Fibroblast of skin of left biceps (primary cell): ENCODE data around the gene C1QTNF12.

Source experiments
- DNase-seq, 2 experiments: peaks; one replicate each; pipeline ENCODE4 v3.0.0-alpha.2; 2013; ENCODE audit warnings: low read depth in 2 of 2

The C1QTNF12 gene

DNA sequence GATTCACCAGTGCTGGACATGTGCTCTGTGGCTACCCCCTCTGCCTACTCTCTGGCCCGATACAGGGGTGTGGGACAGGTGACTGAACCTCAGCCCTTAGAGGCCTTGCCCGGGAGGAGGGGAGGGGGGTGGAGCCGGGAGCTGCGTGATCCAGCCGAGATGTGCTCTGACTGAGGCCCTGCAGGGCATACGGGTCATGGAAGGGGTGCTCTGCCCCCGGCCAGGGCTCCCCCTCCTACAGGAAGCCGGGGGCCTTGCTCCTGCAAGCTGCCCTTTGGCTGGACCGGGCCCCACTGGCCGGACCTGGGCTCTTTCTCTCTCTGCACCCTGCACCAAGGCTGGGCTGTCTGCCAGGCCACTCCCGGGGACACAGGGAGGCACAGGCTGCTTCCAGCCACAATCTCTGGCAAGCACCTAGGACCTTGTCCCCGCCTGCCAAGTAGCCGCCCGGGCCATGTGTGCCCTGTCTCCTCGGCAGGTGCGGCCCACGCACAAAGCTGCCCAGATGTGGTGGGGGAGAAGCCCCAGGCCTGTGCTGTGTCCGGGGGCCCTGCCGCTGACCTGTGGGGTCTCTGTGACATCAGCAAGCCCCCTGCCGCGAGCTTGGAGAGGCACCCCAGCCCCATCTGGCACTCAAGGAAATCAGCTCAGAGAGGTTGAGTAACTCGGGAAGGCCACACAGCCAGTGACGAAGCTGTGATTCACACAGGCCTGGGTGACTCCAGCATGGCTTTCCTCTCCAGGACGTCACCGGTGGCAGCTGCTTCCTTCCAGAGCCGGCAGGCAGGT, 35.2 kb upstream of the C1QTNF12 start:
- DNase-seq = no peak

DNA sequence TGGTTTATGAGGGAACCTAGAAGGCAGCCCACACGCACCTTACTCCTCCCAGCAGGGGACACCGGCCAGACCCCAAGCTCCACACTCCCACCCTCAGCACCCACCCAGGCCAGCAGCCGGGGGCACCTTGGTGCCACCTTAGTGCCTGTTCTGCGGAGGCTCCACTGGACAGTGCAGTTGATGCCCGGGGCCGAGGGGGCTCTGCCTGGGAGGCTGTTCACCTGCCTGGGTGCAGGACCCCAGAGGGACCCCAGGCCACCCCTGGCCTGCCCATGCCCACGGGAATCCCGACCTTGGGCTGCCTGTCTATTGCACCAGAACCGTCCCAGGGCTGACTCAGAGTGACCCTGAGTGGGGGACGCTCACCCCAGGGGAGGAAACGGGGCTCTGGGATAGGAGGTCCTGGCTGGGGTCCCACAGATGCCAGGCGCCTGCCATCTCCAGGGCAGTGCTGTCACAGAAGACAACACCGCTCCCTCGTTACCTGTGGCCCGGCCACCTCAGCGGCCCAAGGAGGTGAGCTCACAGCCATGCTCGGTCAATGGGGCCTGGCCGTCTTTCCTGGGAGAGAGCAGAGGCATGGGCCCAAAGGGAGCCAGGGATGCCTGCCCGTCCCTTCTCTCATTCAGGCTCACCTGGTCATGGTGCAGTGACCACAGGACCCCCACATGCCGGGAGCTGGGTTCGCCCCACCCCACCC, 34.4 kb upstream of the C1QTNF12 start:
- no peak for DNase-seq

DNA sequence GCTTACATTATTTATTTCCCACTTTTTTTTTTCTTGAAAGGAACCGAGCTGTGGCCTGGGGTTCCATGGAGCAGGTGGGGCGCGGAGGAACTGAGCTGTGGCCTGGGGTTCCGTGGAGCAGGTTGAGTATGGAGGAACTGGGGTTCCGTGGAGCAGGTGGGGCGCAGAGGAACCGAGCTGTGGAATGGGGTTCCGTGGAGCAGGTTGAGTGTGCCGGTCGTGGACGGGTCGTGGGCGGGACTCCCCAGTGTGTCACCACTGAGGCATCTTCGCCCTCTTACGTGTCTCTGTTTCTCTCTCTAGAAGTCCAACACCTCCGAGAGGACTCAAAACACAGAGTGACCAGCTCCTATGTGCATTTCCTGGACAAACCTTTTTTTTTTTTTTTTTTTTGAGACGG, 32.5 kb upstream of the C1QTNF12 start:
- DNase-seq = no peak

DNA sequence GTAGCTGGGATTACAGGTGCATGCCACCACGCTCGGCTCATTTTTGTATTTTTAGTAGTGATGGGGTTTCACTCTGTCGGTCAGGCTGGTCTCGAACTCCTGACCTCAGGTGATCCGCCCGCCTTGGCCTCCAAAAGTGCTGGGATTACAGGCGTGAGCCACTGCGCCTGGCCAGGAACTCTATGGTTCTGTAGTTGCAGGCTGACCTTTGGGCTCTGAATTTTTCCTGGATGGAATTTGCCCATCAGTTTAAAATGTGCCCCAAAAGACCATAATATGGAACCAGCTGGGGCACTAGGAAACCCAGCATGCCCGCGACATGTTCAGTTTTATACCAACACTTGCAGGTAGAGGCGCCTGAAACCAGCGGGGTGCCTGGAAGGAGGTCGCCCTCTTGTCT, 32.1 kb upstream of the C1QTNF12 start:
- no peak for DNase-seq

DNA sequence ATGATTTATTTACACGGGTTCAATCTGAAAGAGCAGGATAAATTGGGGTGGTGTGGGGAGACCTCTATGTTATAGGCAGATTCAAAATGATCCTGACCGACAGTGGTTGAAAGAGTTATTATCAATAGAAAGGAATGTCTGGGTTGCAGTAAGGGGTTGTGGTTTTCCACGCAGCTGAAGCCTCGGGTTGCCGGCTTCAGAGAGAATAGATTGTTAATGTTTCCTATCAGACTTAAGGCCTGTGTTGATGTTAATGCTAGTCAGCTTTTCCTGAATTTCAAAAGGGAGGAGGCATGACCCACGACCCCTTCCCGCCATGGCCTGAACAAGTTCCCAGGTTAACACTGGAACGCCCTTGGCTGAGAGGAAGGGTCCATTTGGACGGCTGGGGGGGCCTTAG, 29.3 kb upstream of the C1QTNF12 start:
- DNase-seq = no peak

DNA sequence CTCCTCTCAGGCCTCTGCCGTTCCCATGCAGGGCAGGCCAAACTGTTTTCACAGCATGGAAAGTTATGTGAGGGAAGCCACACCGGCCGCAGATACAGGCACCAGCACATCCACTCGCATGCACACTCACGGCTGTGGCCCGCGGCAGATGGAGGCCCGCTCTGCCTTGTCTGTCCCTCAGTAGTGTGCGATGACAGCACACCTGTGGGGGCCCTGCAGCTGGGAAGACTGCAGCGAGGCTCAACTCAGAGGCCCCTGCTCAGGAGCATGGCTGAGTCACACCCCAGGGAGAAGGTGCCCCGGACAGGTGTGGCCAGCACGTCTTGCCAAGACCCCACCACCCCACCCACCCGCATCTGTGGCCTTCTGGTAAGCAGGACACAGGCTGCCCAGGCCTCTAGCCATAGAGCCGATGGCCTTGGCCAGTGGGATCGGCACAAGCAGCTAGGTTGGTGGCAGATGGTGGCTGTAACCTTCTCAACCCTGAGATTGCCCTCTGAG, 28.5 kb upstream of the C1QTNF12 start:
- no peak for DNase-seq

DNA sequence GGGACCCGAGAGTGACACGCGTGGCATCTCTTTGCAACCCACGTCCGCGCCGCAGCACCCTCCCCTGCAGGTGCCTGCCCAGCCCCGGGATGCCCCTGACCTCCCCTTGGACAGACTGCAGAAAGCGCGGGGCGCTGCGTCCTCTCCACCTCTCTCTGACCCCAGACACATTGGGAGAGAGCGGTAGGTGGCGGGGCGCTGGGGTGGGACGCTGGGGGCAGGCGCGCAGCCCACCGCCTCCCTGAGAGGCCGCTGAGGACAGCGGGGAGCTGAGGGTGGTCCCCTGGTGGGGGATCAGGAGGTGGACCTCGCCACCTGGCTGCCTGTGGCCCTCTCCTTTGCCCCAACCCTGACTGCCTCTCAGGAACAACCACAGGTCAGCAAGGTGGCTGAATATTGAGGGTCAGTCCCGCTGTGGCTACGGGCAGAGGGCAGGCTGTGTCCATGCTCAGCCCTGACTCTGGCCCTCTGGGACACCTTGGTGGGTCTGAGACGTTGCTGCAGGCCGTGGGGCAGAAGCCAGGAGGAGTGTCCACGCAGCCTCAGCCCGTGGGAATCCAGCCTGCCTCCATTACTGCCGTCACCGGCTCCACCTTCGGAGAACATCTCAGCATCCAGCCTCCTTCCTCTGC, 27.9 kb upstream of the C1QTNF12 start:
- DNase-seq = no peak

DNA sequence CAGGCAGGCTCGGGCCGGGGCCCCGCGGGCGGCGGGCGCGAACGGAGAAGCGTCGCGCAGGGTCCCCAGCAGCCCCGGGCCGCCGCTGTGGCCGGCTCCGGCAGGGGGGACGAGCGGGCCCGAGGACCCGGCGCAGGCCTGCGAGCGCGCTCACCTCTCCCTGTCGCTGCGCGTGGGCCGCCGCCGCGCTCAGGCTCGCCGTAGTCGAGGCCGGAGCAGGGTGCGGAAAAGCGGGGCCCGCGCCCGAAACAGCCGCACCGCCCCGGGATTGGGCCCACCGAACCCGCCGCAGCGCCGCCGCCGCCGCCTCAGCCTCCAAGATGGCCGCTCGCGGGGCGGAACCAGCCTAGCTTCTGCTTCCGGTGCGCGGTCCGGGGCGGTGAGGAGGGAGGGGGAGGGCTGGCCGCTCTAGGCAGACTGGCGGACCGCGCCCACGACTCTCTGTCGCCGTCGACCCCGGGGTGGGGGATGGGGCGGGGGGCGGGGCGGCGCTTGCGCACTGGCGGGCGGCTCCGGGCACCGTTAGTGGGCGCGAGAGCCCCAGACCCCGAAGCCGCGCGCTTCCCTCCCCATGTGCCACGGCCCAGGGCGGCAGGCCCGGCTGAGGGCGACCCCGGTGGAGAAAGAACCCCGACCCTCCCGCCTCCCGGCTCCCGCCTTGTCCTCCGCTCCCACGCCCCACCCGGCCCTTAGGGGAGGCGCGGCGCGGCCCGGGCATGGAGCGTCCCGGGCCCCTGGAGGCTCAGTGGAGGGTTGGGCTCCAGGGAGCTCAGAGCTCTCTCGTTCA, 27.2 kb upstream of the C1QTNF12 start, which contains the start of gene UBE2J2:
Gene UBE2J2, minus strand, starts transcription at position 343 of the 787 bp plus-strand sequence. CDS start 5,862 bp downstream, outside the sequence.
- peak; percentile 68 to 70 for DNase-seq

DNA sequence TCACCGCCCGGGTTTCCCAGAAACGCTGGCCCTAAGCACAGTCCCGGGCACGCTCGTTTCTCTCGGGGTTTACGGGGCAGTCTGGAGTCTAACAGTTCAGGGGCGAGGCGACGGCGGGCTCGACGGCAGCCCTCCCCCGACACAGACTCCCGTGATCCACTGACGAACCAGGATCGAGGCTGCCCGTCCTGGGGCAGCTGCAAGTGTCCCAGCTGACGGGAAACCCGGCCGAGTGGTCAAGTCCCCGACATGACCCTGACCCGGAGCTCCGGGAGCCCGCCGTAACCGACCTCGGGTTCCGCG, 26.6 kb upstream of the C1QTNF12 start:
- DNase-seq = no peak

DNA sequence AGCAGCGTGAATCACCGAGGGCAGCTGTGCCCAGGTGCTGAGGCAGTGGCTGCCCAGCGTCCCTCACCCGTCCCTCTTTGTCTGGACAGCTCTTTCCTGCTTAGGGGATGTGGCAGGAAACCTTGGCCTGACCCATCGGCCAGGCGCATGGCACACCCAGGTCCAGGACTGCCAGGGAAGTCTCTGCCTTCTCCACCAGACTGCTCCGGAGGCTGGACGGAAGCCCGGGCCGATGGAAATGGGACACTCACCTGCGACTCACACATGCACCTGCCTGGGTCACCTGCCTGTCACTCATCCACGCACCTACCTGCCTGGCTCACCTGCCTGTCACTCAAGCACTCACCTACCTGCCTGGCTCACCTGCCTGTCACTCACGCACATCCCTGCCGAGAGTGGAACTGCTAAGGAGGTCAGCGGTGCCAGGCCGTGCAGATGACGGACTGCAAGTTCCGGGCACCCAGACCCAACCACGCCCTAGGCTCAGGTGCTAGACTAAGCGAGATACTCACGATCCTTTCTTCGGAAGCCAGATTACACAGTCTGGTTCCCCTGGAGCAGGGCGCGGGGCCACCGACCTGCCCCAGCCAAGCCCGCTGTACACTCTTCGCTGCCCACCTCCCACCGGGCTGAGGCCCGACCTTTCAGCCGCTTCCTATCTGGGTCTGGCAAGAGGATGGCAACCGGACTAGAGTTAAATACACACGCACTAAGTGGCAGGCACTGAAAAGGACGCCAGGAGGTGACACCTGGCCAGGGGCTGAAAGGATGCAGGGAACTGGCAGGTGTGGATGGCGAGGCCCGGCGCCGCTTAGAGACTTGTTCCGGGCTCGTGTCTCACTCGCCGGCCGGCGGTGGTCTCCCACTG, 26.1 kb upstream of the C1QTNF12 start:
- no peak for DNase-seq

DNA sequence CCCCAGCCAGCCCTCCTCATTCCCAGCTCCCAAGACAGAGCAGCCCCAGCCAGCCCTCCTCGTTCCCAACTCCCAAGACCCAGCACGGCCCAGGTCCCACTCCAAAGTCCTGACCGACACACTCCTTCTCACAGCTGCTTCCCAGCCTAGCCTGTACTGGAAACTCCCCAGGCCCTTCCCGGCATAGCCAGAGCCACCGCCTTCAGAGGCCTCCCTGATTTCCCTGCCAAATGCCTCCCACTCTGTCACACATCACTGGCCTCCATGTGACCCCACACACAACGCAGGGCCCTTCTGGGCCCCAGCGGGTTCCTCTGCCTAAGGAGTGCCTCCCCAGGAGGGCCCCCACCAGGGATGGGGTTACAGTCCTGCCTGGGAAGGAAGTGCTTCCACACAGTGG, 24.3 kb upstream of the C1QTNF12 start:
- DNase-seq = no peak

DNA sequence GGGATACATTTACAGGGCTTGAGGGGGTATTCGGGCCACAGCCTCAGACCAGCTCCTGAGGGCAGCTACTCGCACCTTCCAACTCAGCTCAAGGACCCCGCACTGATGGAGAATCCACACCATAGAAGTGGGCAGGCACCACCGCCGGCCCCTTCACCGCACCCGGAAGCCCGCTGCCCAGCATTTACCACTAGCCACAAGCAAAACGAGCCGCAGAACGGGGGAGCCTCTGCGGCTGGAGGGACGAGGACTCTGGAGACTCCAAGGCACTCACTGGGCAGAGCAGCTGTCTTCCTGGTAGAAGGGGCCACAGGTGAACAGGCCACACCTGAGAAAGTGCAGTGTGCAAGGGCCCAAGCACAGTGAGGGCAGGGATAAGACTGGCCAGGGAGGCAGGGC, 21.8 kb upstream of the C1QTNF12 start:
- DNase-seq = no peak

DNA sequence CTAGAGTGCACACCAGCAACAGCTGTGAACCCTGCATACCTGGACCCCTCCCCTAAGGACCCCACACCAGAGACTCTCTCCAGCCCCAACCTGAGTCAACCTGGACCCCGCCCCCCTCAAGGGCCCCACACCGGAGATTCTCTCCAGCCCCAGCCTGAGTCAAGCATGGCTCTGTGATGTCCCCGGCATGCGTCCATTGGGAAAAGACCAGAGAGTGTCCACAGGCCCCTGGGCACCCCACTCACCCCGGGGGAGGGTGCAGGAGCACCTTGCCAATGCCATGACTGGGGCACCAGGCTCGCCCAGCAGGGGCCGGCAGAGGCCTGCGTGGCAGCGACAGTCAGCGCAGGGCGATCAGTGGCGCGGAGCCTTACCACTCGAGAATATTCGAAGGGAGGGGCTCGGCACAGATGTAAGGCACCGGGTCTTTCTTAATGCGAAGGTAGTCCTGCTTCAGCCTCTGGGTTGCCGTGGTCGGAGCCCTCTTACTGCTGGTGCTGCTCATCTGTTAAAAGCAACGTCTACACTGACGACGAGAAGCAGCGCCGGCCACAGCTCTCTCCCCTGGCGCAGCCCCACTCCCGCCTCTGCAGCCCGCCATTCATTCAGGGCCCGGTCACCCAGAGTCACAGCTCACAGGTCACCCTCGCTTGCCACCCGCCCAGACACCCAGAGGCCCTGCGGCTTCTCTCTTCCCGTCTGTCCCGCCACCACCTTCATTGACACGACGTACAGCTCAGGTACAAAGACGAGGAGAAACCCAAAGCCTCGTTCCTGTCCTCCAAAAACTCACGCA, 21.2 kb upstream of the C1QTNF12 start:
- DNase-seq = no peak

DNA sequence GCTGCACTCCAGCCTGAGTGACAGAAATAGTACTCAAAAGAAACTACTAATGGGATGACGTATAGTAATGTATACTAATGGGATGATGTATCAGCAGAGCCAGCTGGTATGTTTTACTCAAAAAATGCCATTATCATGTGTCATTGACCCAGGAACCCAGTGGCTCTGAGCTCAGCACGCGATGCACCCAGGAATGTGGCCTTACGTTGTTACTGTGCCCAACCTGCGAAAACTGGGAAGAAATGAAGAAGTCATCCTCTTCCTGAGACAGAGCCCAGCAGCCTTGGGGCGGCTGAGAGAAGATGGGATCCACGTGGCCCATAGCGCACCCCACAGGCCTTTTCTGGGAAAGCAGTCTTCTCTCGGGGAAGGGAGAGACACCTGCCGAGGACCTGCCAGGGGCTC, 18.3 kb upstream of the C1QTNF12 start:
- peak; percentile 93 to 95 for DNase-seq

DNA sequence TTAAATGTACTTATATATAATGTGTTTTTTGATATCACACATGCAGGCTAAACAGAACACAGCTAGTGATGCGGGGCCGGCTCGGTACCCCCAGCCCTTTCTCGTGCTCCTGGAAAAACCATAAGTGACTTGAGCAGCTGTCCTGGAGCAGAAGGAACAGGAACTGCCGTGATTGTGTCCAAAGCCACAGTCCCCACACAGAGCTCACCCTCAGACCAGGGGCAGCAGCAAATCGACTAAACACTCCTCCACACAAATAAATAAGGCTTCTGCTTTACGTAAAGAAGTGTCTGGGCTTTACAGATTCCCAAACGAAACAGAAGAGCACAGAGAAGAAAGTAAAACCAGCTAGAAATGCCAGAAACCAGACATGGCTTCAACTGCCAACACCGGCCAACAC, 17.5 kb upstream of the C1QTNF12 start:
- no peak for DNase-seq

DNA sequence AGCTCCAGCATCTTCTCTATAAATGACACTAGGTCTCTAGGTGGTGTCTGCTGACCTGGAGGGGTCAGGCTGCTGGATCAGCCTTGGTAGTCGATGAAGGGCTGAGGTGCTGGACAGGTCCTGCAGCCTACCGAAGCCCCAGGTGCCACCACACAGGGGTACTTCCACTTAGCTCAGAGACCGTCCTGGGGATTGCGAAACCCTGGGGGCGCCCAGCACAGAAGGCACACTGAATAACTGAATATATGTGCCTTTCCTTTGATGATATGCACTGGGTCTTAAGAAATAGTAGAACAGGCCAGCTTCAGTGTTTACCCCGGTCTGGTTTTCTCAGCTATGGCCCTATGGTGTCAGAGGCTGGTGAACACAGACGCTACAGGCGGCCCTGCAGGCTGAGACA, 16.2 kb upstream of the C1QTNF12 start:
- DNase-seq = no peak

DNA sequence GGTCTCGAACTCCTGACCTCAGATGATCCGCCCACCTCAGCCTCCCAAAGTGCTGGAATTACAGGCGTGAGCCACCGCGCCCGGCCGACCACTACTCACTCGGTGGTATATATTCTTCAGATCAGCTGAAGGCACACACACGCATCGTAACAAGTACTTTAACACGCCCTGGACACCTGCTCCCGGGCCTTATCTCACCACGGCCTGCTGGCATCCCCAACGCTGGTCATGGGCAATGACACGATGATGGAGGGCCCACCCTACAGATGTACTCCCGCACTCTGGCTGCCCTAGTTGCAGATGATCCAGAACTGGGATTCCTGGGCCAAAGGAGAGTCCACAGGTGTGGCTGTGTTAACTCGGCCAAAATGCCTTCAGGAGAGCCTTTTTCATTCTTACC, 15.5 kb upstream of the C1QTNF12 start:
- no peak for DNase-seq

DNA sequence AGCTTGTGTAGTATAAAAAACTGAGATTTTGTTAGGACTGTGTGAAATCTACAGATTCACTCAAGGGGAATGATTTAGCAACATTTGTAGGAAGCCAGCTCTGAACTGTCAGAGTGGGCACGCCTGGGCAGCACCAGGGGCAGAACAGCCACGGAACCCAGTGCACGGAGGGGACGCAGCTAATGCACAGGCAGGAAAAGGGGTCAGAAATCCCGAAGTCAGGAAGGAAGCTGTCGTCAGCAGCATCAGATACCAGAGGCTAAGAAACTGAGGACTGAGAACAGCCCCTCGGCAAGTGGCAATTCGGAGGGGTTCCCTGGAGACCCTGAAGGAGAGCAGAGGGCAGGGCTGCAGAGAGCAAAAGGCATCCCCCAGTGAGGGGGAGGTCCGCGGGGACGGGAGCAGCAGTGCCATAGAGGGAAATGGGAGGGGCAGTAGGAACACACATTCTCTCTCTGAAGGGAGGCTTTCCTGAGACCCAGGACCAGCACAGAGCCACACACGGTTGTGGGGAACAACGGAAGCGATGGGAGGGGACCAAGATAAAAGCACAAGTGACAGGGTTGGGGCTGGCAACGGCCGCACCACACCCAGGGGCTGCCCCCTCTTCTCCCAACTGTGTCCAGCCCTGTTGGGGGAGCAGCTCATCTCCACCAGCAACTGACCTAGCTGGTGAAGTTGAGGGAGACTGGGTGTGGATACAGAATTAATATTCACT, 14.5 kb upstream of the C1QTNF12 start:
- no peak for DNase-seq

DNA sequence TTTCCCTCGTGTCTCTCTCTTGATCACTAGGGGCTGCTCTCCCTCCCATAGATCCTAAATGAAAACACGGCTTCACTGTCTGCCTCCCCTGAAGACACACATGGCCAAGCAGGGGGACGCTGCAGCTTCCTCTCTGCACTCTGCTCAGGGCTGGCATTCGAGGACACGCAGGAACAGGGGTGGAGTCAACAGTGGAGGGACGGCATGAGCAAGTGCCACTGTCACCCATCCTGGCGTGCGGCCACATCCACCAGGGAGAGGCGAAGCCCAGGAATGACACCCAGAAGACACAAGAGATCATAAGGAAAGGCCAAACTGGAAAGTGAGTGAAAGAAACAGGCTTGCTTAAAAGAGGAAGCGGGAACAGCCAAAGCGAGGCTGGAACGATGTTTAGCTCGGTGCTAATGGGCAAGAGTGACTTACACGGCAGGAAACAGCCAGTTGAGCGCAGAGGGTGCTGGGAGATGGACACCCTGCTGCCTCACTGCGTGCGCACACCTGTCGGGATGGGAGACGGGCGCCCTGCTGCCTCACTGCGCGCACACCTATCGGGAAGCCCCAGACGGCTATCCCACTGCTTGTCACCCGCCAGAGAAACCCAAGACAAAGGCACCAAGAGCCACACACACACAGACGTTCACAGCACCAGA, 13.6 kb upstream of the C1QTNF12 start:
- no peak for DNase-seq
